MG63 (cell line): ENCODE data around the gene UBQLN3. TPM values are rescaled to one million over a fixed set of nuclear protein-coding genes. Genes with fewer than 3 reads are reported as not detected.

Experiments used
- DNase-seq: peaks from one replicate; pipeline ENCODE4 v3.0.0-alpha.2; 2020
- H3K27me3 ChIP-seq: fragments of 250-450 bp; sonication (Bioruptor Pico); 2 replicates; pipeline ENCODE4 v1.5.1; 2020; ENCODE audit warnings: mild to moderate bottlenecking, moderate library complexity
- H3K36me3 ChIP-seq: fragments of 250-450 bp; sonication (Bioruptor Pico); 2 replicates; pipeline ENCODE4 v1.5.1; 2020; ENCODE audit warnings: mild to moderate bottlenecking, moderate library complexity
- H3K4me3 ChIP-seq: fragments of 250-450 bp; sonication (Bioruptor Pico); 2 replicates; pipeline ENCODE4 v1.5.1; 2020; ENCODE audit warnings: mild to moderate bottlenecking, moderate library complexity
- H3K9me3 ChIP-seq: fragments of 250-450 bp; sonication (Bioruptor Pico); 2 replicates; pipeline ENCODE4 v1.5.1; 2020; ENCODE audit warnings: mild to moderate bottlenecking, moderate library complexity
- total RNA-seq: library from RNA; depleted of rRNA; stranded (reverse); fragments of >200 nt; shearing (Covaris generic); gene quantifications from 2 replicates; pipeline ENCODE4 v1.2.3, GENCODE V29; 2014; ENCODE audit warnings: low replicate concordance

Gene UBQLN3
- total RNA-seq, 1 experiment from 2014 or later: not detected

- no peak for DNase-seq
- Histone ChIP-seq H3K4me3 (no peak within 1 kb of the TSS), H3K27me3 (no peaks in the 10 kb centered on the region), H3K9me3 (no peaks in the 10 kb centered on the region), H3K36me3 (no peaks in the 10 kb centered on the region)
Measured at GRCh38 chr11:5516599-5516998, 6.8 kb upstream of the UBQLN3 start, which contains the start of gene UBQLNL. TSS of gene UBQLNL (minus strand) at chr11:5516699. CDS start at chr11:5516441, 258 bp downstream.

- no peaks in the 10 kb centered on the region for H3K36me3 ChIP-seq
- no peaks in the 10 kb centered on the region for H3K9me3 ChIP-seq
- no peak overlapping the region for H3K4me3 ChIP-seq
- no peaks in the 10 kb centered on the region for H3K27me3 ChIP-seq
- no peak for DNase-seq
Measured at GRCh38 chr11:5514841-5515240, 5.1 kb upstream of the UBQLN3 start.

- DNase-seq: no peak
- H3K9me3 ChIP-seq: no peaks in the 10 kb centered on the region
- no peak overlapping the region for H3K4me3 ChIP-seq
- no peaks in the 10 kb centered on the region for H3K36me3 ChIP-seq
- H3K27me3 ChIP-seq: no peaks in the 10 kb centered on the region
Measured at GRCh38 chr11:5508605-5509004, 1.2 kb downstream of the UBQLN3 start.

- no peaks in the 10 kb centered on the region for H3K27me3 ChIP-seq
- no peak for DNase-seq
- H3K4me3 ChIP-seq: no peak overlapping the region
- H3K36me3 ChIP-seq: no peaks in the 10 kb centered on the region
- no peaks in the 10 kb centered on the region for H3K9me3 ChIP-seq
Measured at GRCh38 chr11:5507933-5508305, 1.8 kb downstream of the UBQLN3 start.

- H3K36me3 ChIP-seq: no peaks in the 10 kb centered on the region
- H3K9me3 ChIP-seq: no peaks in the 10 kb centered on the region
- no peak overlapping the region for H3K4me3 ChIP-seq
- no peaks in the 10 kb centered on the region for H3K27me3 ChIP-seq
- DNase-seq: no peak
Measured at GRCh38 chr11:5507177-5507932, 2.4 kb downstream of the UBQLN3 start.

GRCh38 chr11:5505363-5506048, 4.3 kb downstream of the UBQLN3 start:
- DNase-seq: no peak
- H3K4me3 ChIP-seq: no peak overlapping the region
- H3K27me3 ChIP-seq: no peaks in the 10 kb centered on the region
- no peaks in the 10 kb centered on the region for H3K36me3 ChIP-seq
- H3K9me3 ChIP-seq: no peaks in the 10 kb centered on the region

- Histone ChIP-seq H3K4me3 (no peak overlapping the region), H3K9me3 (no peaks in the 10 kb centered on the region), H3K36me3 (no peaks in the 10 kb centered on the region), H3K27me3 (no peaks in the 10 kb centered on the region)
- DNase-seq: no peak
Measured at GRCh38 chr11:5504403-5504921, 5.3 kb downstream of the UBQLN3 start.

GRCh38 chr11:5500393-5500801, 9.4 kb downstream of the UBQLN3 start:
- Histone ChIP-seq H3K27me3 (no peaks in the 10 kb centered on the region), H3K36me3 (no peaks in the 10 kb centered on the region), H3K9me3 (no peaks in the 10 kb centered on the region), H3K4me3 (no peak overlapping the region)
- no peak for DNase-seq

- no peak for DNase-seq
- H3K36me3 ChIP-seq: no peaks in the 10 kb centered on the region
- no peaks in the 10 kb centered on the region for H3K9me3 ChIP-seq
- no peak overlapping the region for H3K4me3 ChIP-seq
- no peaks in the 10 kb centered on the region for H3K27me3 ChIP-seq
Measured at GRCh38 chr11:5499671-5500070, 10.1 kb downstream of the UBQLN3 start.

GRCh38 chr11:5489576-5490357, 20.0 kb downstream of the UBQLN3 start:
- no peaks in the 10 kb centered on the region for H3K27me3 ChIP-seq
- H3K36me3 ChIP-seq: no peaks in the 10 kb centered on the region
- H3K9me3 ChIP-seq: no peaks in the 10 kb centered on the region
- H3K4me3 ChIP-seq: no peak overlapping the region
- DNase-seq: no peak

GRCh38 chr11:5488798-5489399, 20.9 kb downstream of the UBQLN3 start:
- Histone ChIP-seq H3K4me3 (no peak overlapping the region), H3K36me3 (no peaks in the 10 kb centered on the region), H3K9me3 (no peaks in the 10 kb centered on the region), H3K27me3 (no peaks in the 10 kb centered on the region)
- no peak for DNase-seq

GRCh38 chr11:5488385-5488784, 21.4 kb downstream of the UBQLN3 start, which contains the start of gene OR52D1:
TSS of gene OR52D1 (plus strand) at chr11:5488685. CDS start at chr11:5488707, 22 bp downstream.
- no peak for DNase-seq
- Histone ChIP-seq H3K27me3 (no peaks in the 10 kb centered on the region), H3K9me3 (no peaks in the 10 kb centered on the region), H3K36me3 (no peaks in the 10 kb centered on the region), H3K4me3 (no peak within 1 kb of the TSS)

- Histone ChIP-seq H3K9me3 (no peaks in the 10 kb centered on the region), H3K27me3 (no peaks in the 10 kb centered on the region), H3K36me3 (no peaks in the 10 kb centered on the region), H3K4me3 (no peak overlapping the region)
- DNase-seq: no peak
Measured at GRCh38 chr11:5486421-5486820, 23.3 kb downstream of the UBQLN3 start.

GRCh38 chr11:5486003-5486402, 23.8 kb downstream of the UBQLN3 start:
- no peak overlapping the region for H3K4me3 ChIP-seq
- no peaks in the 10 kb centered on the region for H3K9me3 ChIP-seq
- no peak for DNase-seq
- no peaks in the 10 kb centered on the region for H3K36me3 ChIP-seq
- no peaks in the 10 kb centered on the region for H3K27me3 ChIP-seq

- H3K27me3 ChIP-seq: peaks cover 11% of the 10 kb centered on the region
- H3K36me3 ChIP-seq: no peaks in the 10 kb centered on the region
- peak; percentile 5 for DNase-seq
- H3K9me3 ChIP-seq: no peaks in the 10 kb centered on the region
- H3K4me3 ChIP-seq: no peak overlapping the region
Measured at GRCh38 chr11:5476186-5476819, 33.5 kb downstream of the UBQLN3 start.

GRCh38 chr11:5473921-5474320, 35.8 kb downstream of the UBQLN3 start:
- no peak overlapping the region for H3K4me3 ChIP-seq
- no peaks in the 10 kb centered on the region for H3K36me3 ChIP-seq
- H3K27me3 ChIP-seq: peaks cover 11% of the 10 kb centered on the region
- no peaks in the 10 kb centered on the region for H3K9me3 ChIP-seq
- DNase-seq: no peak
